ENCODE results near the gene ATL3. TPM values are rescaled to one million over a fixed set of nuclear protein-coding genes. Genes with fewer than 3 reads are reported as not detected.

Gene ATL3
- total and polyA plus RNA-seq, 2 of the 4 experiments (the other 2 are of a cell fraction): 19.9 to 131 TPM

DNA sequence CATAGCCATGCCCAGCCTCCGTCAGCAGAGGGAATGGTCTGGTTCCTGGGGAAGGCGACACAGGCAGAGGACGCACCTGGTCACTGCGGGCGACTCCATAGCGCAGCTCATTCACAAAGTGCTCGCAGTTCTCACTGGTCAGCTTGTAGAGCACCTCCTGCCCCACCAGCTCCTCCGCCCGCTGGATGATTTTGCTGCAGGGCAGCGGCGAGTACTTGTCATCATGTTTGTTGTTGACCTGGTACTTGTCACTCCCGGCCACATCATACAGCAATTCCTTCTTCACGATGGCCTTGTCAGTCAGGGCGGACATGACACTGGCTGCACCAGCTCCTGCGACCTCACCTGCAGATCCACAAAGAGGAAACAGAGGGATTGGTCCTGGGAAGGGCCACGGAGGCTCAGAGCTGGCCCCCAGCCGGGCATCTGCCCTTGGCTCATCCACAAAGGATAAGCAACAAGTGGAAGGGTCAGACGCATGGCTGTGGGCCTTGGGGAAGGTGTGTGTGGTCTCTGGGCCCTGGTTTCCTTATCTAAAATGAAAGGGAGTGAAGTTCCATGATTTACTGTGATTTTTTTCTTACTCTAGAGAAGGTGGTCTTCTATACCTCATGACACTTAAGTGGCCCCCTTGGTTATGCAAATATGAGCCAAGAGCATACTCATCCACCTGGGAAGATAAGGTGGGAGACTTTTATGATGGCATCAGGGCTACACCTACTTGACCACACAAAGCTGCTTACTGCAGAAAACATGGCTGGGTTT lies 81.0 kb downstream of the ATL3 start:
- H3K27me3 ChIP-seq (ENCODE audit: control insufficient read depth, insufficient read depth, low read length): no peaks in the 10 kb centered on the region
- no peak overlapping the region for H2BK120ac ChIP-seq (ENCODE audit: low read depth, low read length)
- H2BK20ac ChIP-seq (ENCODE audit: low read depth, low read length): no peak overlapping the region
- in situ Hi-C loops (cut with MboI; ENCODE audit: low sequenced_read_pairs): no loop called here
- no peak overlapping the region for H3K27ac ChIP-seq (ENCODE audit: insufficient read depth, low read length)
- H2BK5ac ChIP-seq (ENCODE audit: low read depth, low read length, poor library complexity, severe bottlenecking): no peak overlapping the region
- no peak overlapping the region for H2BK15ac ChIP-seq (ENCODE audit: low read depth, low read length)
- no peak overlapping the region for H3K18ac ChIP-seq (ENCODE audit: low read depth, low read length)
- no peak overlapping the region for H3K4ac ChIP-seq (ENCODE audit: low read depth, low read length)
- no peak overlapping the region for H3K4me3 ChIP-seq (ENCODE audit: insufficient read depth, low read depth, low read length)
- H2AFZ ChIP-seq (replicated peaks; ENCODE audit: low read length, poor library complexity): peak overlapping the region; percentile 21
- H3K56ac ChIP-seq (ENCODE audit: extremely low read depth, insufficient read depth, low read length): no peak overlapping the region
- H4K5ac ChIP-seq (ENCODE audit: low read depth, low read length): no peak overlapping the region
- no peaks in the 10 kb centered on the region for H3K36me3 ChIP-seq (ENCODE audit: control insufficient read depth, insufficient read depth, low read length)
- WGBS, 2 experiments (ENCODE audit: extremely low coverage in 2 of 2, insufficient read length in 1 of 2): 91% methylated on average over 12 of the region's 18 CpGs; no CpG with 5 or more reads in 1 of the 2 experiments
- no peak overlapping the region for H4K91ac ChIP-seq (ENCODE audit: insufficient read depth, low read depth, low read length)
- intact Hi-C loops (cut with micrococcal nuclease): no loop called here
- TF ChIP-seq, protein P1, sequence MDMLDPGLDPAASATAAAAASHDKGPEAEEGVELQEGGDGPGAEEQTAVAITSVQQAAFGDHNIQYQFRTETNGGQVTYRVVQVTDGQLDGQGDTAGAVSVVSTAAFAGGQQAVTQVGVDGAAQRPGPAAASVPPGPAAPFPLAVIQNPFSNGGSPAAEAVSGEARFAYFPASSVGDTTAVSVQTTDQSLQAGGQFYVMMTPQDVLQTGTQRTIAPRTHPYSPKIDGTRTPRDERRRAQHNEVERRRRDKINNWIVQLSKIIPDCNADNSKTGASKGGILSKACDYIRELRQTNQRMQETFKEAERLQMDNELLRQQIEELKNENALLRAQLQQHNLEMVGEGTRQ (IDR thresholded peaks at IDR 0.05; ENCODE audit: low read depth, low read length): no peak
- no peak for TF ChIP-seq MAFK (IDR thresholded peaks at IDR 0.05; ENCODE audit: low read depth, low read length)
- no peak for TF ChIP-seq MXI1 (IDR thresholded peaks at IDR 0.05; ENCODE audit: borderline replicate concordance, low read depth, low read length)
- TF ChIP-seq NFE2L2 (IDR thresholded peaks at IDR 0.05; ENCODE audit: low read depth, low read length): no peak
- TF ChIP-seq BHLHE40 (IDR thresholded peaks at IDR 0.05; ENCODE audit: low read depth, low read length): no peak
- no peak for TF ChIP-seq FOS (IDR thresholded peaks at IDR 0.05; ENCODE audit: low read depth, low read length)
- no peak for TF ChIP-seq CHD1 (IDR thresholded peaks at IDR 0.05; ENCODE audit: low read depth, low read length)
- TF ChIP-seq CEBPB (IDR thresholded peaks at IDR 0.05; ENCODE audit: low read depth, low read length): no peak
- no peak overlapping the region for H3K9ac ChIP-seq (ENCODE audit: low read depth, low read length)
- CTCF ChIA-PET: interaction anchor here (0.6 to 1.2 kb wide), 2 partner anchors 13 to 15 kb away, joined by 3 read pairs; no protein-coding TSS in a partner anchor
- no peaks in the 10 kb centered on the region for H3K4me1 ChIP-seq (ENCODE audit: control insufficient read depth, insufficient read depth, low read length)
- no peak overlapping the region for H3K14ac ChIP-seq (replicated peaks; ENCODE audit: low read depth, low read length)
- no peak overlapping the region for H4K8ac ChIP-seq (ENCODE audit: low read depth in 2 of 2, low read length in 2 of 2)
- dilution Hi-C loops (cut with HindIII; ENCODE audit: low sequenced_read_pairs, unreplicated experiment): no loop called here
- H2AK5ac ChIP-seq (ENCODE audit: low read depth, low read length): no peak overlapping the region; the same call in 1 of the 2 replicates
- no peak overlapping the region for H3K4me2 ChIP-seq (ENCODE audit: low read depth, low read length)
- H3K23ac ChIP-seq (ENCODE audit: low read depth, low read length): no peak overlapping the region
- H3K79me1 ChIP-seq (ENCODE audit: low read depth in 1 of 2, low read length in 2 of 2): no peaks in the 10 kb centered on the region
- H3K9me1 ChIP-seq (ENCODE audit: insufficient read depth, low read length): no peaks in the 10 kb centered on the region
- no peak for ATAC-seq (ENCODE audit: low read depth)
- H3K9me3 ChIP-seq (ENCODE audit: control insufficient read depth, insufficient read depth, low read length): no peaks in the 10 kb centered on the region
- H2AK9ac ChIP-seq (replicated peaks; ENCODE audit: low read depth, low read length, poor library complexity): no peak overlapping the region
- no peak for DNase-seq
- BruUV-seq (replicated peaks): no TSS peak
- POLR2A ChIA-PET (ENCODE audit: unreplicated experiment): no interaction called here
- no peaks in the 10 kb centered on the region for H4K20me1 ChIP-seq (ENCODE audit: insufficient read depth, low read length)
